ENCODE results near the gene NAT16.

DNA sequence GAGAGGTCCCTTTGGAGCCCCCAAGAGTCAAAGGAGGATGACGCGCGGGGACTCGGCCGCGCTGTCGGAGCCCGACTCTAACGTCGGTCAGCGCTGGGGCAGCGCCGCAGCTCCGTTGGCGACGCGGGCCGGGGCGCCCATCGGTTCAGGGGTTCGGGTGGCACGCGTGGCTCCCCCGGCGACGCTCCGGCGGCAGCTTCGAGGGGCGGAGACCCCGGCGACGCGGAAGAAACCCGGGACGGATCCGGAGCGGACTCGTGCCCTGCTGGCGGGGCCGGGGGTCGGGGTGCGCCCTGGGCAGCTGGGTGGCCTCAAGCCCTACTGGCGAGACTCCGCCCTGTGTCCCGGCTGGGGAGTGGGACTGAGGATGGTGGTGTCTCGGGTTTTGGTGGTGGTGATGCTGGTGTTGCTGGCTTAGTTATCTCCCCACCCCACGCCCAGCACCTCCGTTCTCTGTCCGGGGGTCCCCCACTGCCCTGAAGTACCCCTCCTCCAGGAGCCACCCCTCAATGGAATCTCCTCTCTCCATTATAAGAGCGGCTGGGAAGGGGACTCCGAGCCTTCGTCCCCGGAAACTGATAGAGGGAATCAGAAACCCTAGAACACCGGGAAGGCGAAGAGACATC is at the start of gene NAT16:
- TF ChIP-seq, protein P1, sequence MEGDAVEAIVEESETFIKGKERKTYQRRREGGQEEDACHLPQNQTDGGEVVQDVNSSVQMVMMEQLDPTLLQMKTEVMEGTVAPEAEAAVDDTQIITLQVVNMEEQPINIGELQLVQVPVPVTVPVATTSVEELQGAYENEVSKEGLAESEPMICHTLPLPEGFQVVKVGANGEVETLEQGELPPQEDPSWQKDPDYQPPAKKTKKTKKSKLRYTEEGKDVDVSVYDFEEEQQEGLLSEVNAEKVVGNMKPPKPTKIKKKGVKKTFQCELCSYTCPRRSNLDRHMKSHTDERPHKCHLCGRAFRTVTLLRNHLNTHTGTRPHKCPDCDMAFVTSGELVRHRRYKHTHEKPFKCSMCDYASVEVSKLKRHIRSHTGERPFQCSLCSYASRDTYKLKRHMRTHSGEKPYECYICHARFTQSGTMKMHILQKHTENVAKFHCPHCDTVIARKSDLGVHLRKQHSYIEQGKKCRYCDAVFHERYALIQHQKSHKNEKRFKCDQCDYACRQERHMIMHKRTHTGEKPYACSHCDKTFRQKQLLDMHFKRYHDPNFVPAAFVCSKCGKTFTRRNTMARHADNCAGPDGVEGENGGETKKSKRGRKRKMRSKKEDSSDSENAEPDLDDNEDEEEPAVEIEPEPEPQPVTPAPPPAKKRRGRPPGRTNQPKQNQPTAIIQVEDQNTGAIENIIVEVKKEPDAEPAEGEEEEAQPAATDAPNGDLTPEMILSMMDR (IDR thresholded peaks at IDR 0.05) = no peak
- peak; percentile 25 for TF ChIP-seq EZH2 (IDR thresholded peaks at IDR 0.05; ENCODE audit: borderline replicate concordance, insufficient read depth, low read depth, low read length, poor library complexity, severe bottlenecking)

All from B cell (primary cell).